Vagina (tissue), 2 donors: ENCODE data around the gene C1orf115.

Experiments used
- CTCF ChIP-seq, 3 experiments: fragments of 450-650 bp in 2 of 3; fragments of 200-600 bp in 1 of 3; sonication (generic) in 1 of 3; IDR thresholded peaks; one replicate each; pipeline ENCODE4 v1.5.1; 2017 to 2019; ENCODE audit warnings: antibody characterized with exemption in 3 of 3, mild to moderate bottlenecking in 2 of 3, moderate library complexity in 2 of 3
- POLR2A ChIP-seq, 2 donors: fragments of 450-650 bp; IDR thresholded peaks; one replicate each; pipeline ENCODE4 v1.6.1; 2017; ENCODE audit warnings: antibody characterized with exemption in 2 of 2, mild to moderate bottlenecking in 2 of 2, moderate library complexity in 2 of 2

DNA sequence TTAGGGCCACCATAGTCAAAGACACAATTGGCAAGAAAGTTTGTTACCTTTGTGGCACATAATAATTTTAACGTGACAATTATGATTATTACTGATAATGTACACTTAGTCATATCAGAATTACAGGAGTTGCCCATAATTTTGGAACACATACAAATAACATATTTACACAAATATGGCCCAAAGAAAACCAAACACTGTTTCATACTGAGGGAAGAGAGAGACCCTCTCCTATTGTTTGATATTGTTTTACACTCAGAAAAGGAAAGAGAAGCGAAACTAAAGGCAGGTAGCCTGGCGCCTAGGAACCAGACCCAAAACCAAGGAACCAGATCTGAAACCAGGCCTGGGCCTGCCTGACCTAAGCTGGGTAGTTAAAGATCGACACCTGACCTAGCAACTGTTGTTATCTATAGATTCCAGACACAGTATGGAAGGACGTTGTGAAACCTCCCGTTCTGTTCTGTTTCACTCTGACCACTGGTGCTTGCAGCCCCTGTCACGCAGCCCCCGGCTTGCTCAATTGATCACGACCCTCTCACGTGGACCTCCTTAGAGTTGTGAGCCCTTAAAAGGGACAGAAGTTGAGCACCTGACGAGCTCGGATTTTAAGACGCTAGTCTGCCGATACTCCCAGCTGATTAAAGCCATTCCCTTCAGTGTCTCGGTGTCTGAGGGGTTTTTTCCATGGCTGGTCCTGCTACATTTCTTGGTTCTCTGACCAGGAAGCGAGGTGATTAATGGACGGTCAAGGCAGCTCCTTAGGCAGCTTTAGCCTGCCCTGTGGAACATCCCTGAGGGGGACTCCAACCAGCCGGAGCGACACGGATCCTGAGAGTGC is 27.9 kb downstream of the C1orf115 start:
- TF ChIP-seq CTCF (IDR thresholded peaks at IDR 0.05), result no peak
- TF ChIP-seq POLR2A (IDR thresholded peaks at IDR 0.05), result no peak
